ENCODE results near the gene GBX1. TPM values are rescaled to one million over a fixed set of nuclear protein-coding genes. Genes with fewer than 3 reads are reported as not detected.

The GBX1 gene
- total RNA-seq, 2 experiments from 2014 or later: not detected

- ChIA-PET CTCF (no interaction called here), POLR2A (no interaction called here)
Observed at GRCh38 chr7:151144387-151144786, 23.1 kb downstream of the GBX1 start.

DNA sequence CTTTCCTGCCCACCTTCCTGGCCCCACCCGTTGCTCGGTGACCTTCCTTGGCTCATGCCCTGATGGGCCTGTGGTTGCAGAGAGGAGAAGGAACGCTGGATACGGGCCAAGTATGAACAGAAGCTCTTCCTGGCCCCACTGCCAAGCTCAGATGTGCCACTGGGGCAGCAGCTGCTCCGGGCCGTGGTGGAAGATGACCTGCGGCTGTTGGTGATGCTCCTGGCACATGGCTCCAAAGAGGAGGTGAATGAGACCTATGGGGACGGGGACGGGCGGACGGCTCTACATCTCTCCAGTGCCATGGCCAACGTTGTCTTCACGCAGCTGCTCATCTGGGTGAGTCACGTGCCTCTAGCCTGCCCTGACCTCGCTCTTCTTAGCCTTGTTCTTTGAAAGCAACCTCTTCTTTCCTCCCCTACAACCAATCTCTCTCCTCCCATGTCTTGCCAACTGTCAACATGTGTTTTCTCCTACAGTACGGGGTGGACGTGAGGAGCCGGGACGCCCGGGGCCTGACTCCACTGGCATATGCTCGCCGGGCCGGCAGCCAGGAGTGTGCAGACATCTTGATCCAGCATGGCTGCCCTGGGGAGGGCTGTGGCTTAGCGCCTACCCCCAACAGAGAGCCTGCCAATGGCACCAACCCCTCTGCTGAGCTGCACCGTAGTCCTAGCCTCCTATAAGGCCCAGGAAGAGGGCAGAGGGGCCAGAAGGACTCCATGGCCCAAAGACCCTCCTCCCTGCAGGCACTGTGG lies 24.1 kb downstream of the GBX1 start:
- ChIA-PET POLR2A (no interaction called here), CTCF (interaction anchor here (1.3 kb wide), 1 partner anchor 25 kb away, joined by 4 read pairs; no protein-coding TSS in a partner anchor)

DNA sequence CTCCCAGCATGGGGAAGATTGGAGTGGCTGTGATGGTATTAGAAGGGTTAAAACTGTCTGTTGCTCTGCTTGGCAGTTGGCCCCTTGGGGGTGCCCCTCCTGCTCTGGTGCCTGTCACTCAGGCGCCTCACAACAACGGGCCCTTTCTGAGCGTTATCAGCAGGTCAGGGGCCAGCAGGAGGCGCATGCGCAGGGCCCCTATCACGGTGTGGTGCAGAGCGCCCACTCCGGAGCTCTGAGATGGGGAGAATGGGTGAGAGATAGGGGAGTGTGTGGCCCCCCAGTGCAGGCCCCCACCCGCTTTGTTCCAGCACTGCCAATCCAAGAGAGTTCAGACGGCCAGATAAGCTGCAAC lies 24.8 kb downstream of the GBX1 start:
- CTCF ChIA-PET: interaction anchor here (0.7 to 1.3 kb wide), 2 partner anchors 26 to 160 kb away, joined by 3 to 4 read pairs; no protein-coding TSS in a partner anchor
- POLR2A ChIA-PET: no interaction called here

DNA sequence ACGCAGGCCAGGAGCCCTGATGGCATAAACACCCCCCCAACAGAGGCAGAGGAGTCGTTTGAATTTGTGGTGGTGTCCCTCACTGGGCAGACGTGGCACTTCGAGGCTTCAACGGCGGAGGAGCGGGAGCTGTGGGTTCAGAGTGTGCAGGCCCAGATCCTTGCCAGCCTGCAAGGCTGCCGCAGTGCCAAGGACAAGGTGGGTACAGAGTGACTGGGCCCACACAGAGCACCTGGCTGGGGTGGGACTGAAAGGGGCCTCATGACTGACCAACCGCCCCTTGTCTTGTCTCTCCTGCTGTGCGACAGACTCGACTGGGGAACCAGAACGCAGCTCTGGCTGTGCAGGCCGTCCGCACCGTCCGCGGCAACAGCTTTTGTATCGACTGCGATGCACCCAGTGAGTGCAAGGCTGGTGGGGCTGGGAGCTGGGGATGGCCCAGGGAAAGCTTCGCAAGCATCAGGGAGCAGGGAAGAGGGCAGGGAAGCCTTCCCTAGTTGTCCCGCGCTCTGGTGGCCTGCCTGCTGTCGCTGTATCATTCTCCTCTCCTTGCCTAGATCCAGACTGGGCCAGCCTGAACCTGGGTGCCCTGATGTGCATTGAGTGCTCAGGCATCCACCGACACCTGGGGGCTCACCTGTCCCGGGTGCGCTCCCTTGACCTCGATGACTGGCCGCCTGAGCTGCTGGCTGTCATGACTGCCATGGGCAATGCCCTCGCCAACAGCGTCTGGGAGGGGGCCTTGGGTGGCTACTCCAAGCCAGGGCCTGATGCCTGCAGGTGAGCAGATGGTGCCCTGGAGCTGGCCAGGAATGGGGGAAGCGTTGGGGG lies 25.4 kb downstream of the GBX1 start:
- ChIA-PET POLR2A (no interaction called here), CTCF (interaction anchor here (0.7 to 1.3 kb wide), 2 partner anchors 27 to 161 kb away, joined by 3 to 4 read pairs; no protein-coding TSS in a partner anchor)

- ChIA-PET POLR2A (no interaction called here), CTCF (no interaction called here)
Observed at GRCh38 chr7:151141311-151141854, 26.1 kb downstream of the GBX1 start.

DNA sequence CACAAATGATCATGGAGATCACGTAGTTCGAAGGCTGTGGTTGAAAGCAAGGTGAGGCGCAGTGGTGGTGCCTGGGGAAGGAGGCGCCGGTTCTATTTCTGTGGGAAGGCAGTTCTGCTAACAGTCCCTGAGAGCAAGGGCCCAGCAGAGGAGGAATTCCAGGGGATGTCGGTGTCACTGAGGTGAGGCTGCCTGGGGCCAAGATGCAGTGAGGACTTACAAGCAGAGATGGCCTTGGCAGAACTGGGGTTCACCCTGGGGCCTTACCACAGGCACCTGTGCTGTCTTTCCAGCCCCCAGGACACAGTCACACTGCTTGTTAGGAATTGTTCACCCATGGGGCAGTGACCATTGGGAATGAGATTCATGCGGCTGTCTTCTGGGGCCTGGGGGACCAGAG lies 26.7 kb downstream of the GBX1 start:
- POLR2A ChIA-PET: no interaction called here
- CTCF ChIA-PET: no interaction called here

GRCh38 chr7:151139791-151140190 lies 27.7 kb downstream of the GBX1 start:
- POLR2A ChIA-PET: no interaction called here

DNA sequence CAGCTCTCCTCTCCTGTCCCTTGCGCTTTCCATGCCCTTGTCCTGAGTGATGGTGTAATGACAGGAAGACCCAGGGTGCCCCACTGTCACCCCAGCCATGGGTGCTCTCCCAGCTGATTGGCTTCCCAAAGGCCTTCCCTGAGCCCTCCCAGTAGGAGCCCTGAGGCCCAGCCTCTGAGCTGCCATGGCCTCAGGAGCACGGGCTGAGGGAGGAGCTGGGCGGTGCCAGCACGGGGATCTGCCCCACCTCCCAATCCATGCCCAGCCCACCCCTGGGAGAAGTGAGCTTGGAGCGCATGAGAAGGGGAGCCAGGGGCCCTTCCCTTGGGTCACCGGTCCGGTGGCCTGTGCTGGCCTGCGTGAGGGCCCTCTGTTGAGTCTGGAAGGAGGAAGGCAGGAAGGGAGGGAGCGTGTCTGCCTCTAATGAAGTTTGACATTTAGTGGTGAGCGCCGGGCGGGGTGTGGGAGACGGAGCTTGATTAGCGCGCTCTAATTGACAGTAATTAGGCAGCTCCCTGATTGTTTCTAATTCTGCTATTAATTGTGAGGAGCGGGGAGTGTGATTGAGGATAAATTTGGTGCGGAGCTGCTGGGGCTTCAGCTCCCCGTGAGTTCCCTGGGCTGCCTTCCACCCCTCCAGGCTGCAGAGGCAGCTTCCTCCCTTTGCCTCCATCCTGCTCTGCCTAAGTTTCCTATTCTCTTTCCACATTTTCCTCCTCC lies 28.3 kb downstream of the GBX1 start:
- POLR2A ChIA-PET: no interaction called here
- CTCF ChIA-PET: interaction anchor here (0.8 to 1.6 kb wide), 3 partner anchors 15 to 166 kb away, joined by 3 to 10 read pairs (median 3); partner anchors contain the start of gene GBX1

More at GRCh38 chr7:151139791-151140190, 27.7 kb downstream of the GBX1 start:
- CTCF ChIA-PET: interaction anchor here (0.8 to 1.6 kb wide), 3 partner anchors 16 to 165 kb away, joined by 3 to 10 read pairs (median 3); partner anchors contain the start of gene GBX1

DNA sequence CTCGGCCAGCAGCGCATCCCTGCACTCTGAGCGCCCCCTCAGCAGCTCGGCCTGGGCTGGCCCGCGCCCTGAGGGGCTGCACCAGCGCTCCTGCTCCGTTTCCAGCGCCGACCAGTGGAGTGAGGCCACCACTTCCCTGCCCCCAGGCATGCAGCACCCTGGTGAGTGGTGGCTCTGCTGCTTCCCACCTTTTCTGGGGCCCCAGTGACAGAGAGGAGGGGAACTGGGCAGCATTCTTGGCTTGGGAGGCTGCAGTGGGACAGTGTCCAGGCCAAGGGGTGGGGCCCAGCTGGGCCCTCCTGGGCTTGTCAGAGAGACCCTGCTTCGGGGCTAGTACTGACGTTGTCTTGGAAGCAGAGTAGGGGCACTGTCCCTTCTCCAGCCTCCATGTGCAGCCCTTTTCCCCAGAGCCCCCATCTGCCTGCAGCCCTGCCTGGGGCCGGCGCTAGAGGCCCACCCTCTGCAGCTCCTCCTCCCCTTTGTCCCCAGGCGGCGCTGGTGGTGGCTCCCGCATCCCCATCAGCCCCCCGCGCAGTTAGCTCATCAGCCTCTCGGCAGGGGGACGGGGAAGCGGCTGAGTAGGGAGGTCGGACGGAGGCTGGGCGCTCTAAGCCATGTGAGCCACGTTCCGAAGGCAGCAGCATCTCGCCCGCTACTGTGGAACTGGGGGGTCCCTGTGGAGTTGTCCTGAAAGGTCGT lies 29.2 kb downstream of the GBX1 start:
- CTCF ChIA-PET: interaction anchor here (1.6 kb wide), 1 partner anchor 14 kb away, joined by 10 read pairs; no protein-coding TSS in a partner anchor
- POLR2A ChIA-PET: no interaction called here

DNA sequence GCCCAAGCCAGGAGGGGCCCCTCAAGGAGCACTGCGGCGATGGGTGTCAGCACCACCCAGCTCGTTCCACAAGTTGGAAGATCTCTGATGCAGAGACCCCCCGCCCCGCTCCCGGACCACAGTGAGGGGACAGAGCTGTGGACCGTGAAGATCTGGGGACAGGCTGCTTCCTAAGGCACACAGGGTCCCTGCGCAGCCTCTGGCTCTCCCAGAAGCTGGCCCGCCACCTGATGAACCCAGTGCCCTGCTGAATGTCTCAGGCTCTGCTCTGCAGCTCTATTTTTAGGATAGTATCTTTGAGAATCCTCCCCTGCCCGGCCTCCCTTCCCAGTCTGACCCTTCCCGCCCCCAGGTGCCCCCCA lies 29.7 kb downstream of the GBX1 start:
- CTCF ChIA-PET: interaction anchor here (1.1 kb wide), 1 partner anchor 10 kb away, joined by 3 read pairs; no protein-coding TSS in a partner anchor
- POLR2A ChIA-PET: no interaction called here

DNA sequence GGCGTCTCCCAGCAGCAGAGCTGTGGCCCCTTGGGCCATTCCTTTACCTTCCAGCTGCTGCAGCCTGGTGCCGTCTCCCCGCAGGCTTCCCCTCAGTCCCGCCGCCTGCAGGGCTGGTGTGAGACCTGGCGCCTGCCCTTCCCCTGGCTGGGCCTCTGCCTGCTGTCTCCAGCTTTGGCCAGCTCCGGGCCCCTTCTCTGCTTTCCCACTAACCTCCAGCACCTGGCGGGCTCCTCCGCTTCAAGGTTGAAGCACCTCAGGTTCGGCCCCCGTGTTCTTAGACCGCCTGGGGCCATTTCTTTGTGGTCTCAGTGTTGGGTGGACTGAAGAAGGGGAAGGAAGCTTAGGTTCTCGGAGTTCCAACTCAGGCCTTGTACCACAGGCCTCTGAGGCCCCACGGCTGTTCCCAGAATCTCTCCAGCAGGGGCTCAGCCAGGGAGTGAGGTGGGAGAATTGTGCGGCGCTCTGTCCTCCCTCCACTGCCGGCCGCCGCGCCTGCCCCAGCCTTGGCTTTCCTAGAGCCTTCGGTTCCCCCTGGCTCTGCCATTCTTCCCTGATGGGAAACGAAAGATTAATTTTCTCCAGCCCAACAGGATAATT lies 30.3 kb downstream of the GBX1 start:
- ChIA-PET CTCF (interaction anchor here (1.1 kb wide), 1 partner anchor 9 kb away, joined by 3 read pairs; no protein-coding TSS in a partner anchor), POLR2A (no interaction called here)

- CTCF ChIA-PET: no interaction called here
- POLR2A ChIA-PET: interaction anchor here (0.6 kb wide), 1 partner anchor 125 kb away, joined by 3 read pairs; no protein-coding TSS in a partner anchor
Observed at GRCh38 chr7:151135866-151136843, 31.3 kb downstream of the GBX1 start.

DNA sequence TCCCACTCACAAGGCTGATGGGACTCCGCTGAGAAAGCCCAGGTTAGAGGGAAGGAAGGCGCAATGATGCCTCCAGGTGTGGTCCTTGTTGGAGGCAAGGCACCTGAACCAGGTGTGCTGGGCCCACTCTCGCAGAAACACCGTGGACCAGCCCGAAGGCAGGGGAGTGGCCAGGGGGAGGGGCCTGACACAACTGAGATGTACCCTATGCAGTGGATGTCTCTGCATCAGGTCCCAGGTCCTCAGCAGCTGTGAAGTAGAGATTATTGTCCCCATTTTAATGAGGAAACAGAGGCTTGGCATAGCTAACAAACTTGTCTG lies 32.0 kb downstream of the GBX1 start:
- POLR2A ChIA-PET: interaction anchor here (0.6 kb wide), 1 partner anchor 125 kb away, joined by 3 read pairs; no protein-coding TSS in a partner anchor

DNA sequence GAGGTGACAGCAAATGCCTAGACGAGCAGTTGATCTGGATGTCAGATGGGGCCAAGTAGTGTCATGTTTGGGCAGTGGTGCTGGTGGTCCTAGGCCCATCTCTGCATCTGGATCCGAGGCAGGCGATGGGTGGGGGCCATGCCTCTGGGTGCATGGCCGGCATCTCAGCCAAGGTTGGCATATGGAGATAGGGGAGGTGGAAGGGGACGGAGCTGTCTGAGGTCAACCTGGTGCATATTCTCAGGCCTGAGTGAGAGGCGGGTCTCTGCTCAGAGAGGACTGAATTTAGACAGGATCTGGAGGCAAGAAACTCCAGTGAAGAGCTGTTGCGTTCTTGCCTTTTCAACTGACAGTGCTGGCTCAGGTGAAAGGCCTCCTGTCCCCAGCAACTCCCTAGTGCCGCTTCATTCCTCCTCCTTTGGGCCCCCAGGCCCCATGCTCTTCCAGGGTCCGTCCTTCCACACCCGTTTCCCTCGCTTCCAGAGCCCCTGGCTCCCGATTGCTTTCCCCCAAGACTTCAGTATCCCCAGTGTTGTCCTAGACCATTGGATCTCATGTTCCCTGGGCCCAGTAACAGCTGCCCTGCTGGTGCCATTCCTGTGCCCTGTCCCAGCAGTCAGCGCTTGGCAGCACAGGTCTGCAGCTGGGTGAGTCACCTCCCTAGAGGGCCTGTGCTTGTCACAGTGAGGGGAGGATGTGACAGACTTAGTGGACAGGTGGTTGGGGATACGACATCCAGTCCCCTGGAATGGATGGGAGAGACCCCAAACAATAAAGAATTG lies 32.6 kb downstream of the GBX1 start:
- POLR2A ChIA-PET: interaction anchor here (0.6 kb wide), 1 partner anchor 124 kb away, joined by 3 read pairs; no protein-coding TSS in a partner anchor
- CTCF ChIA-PET: no interaction called here

More for the DNA sequence above, 32.0 kb downstream of the GBX1 start:
- CTCF ChIA-PET: no interaction called here

- CTCF ChIA-PET: interaction anchor here (0.9 kb wide), 1 partner anchor 11 kb away, joined by 3 read pairs; no protein-coding TSS in a partner anchor
- POLR2A ChIA-PET: no interaction called here
Observed at GRCh38 chr7:151133986-151134742, 33.3 kb downstream of the GBX1 start.

Data from activated CD8-positive, alpha-beta memory T cell treated with anti-CD3 and anti-CD28 coated beads for 36 hours (primary cell).